HG03571 (cell line): ENCODE data around the gene DOK7.

Experiments
- ATAC-seq: cut with Tn5 transposase; IDR thresholded peaks from one replicate; pipeline ENCODE4 v1.9.1; 2021; ENCODE audit not compliant: unreplicated experiment

DOK7 gene

DNA sequence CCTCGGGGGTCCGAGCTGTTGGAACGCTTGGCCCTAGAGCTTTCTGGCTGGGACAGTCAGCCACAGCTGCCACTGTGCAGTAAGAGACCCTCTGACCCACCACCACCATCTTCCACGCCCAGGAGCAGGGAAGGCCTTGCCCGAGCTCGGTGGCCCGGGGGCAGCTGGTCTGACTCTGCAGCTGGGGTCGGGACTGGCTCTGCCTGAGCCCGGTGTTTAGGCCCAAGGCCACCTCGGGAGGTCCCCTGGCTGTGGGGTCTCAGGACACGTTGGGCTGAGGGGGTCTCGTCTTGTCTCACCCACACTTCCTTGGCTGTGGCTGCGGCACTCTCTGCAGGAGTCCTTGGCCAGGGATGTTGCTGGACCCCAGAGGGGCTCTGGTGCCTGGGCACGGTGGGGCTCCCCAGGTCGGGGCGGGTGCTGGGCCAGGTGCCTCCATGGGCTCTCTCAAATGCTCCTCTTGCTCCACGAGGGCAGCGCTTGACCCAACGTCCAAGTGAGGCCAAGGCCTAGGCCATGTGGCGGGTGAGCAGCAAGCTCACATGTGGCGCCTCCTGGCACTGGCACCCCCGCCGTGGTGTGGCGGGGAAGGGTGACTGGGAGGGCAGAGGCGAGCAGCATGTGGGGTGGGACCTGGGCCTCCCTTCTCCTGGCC, 22.9 kb downstream of the DOK7 start:
- ATAC-seq = no peak

- no peak for ATAC-seq
Measured at GRCh38 chr4:3486541-3487540, 23.7 kb downstream of the DOK7 start.

- ATAC-seq = no peak
Measured at GRCh38 chr4:3487861-3488260, 24.8 kb downstream of the DOK7 start.

- no peak for ATAC-seq
Measured at GRCh38 chr4:3488820-3489219, 25.7 kb downstream of the DOK7 start.

DNA sequence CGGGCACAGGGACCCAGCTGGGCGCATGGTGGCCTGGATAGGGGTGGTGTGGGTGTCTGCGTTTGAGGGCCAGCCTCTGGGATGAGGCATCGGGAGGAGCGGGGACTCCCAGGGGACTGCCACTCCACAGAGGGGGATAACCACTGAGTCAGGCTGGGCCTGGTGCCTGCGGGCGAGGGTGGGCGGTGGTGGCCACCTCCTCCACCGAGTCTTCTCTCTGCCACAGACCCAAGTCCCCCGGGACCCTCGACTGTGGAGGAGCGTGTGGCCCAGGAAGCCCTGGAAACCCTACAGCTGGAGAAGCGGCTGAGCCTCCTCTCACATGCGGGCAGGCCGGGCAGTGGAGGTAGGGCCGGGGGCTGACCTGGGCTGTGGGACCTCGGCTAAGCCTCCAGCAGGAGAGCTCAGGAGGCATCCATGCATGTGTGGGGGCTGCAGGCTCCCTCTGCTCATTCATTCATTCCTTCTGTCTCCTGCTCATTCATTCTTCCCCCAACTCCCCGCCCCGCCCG, 26.4 kb downstream of the DOK7 start:
- ATAC-seq = no peak

DNA sequence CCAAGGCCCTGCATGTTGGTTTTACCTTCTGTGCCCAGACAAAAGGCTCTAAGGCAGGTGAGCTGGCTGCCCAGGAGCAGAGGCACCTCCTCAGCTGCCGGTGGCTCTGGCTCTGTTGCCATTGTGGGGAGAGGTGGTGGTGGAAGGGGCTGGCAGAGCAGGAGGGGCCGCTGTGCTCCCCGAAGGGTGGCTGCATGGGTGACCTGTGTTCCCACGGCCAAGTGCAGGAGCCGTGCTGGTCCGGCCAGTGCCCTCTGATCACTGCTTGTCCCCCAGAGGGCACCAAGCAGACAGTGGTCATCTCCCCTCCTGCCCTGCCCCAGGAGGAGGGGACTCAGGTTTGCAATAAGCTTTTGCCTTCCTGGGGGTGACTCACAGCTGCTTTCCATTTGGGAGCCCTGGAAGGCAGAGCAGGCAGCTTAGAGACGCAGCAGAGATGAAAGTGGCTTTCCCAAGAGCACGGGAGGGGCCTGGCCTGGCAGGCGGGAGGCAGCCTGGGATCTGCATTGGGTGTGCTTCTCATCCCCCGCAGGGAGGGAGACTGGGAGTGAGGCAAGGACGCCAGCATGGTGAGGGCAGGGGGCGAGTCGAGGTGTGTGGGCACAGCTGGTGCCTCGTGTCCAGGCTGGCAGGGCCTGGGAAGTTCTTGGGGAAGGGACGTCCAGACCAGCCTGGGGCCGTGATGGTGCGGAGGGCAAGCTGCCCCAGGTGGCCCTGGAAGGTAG, 28.7 kb downstream of the DOK7 start:
- ATAC-seq = no peak

- ATAC-seq = no peak
Measured at GRCh38 chr4:3492741-3493719, 29.9 kb downstream of the DOK7 start.

DNA sequence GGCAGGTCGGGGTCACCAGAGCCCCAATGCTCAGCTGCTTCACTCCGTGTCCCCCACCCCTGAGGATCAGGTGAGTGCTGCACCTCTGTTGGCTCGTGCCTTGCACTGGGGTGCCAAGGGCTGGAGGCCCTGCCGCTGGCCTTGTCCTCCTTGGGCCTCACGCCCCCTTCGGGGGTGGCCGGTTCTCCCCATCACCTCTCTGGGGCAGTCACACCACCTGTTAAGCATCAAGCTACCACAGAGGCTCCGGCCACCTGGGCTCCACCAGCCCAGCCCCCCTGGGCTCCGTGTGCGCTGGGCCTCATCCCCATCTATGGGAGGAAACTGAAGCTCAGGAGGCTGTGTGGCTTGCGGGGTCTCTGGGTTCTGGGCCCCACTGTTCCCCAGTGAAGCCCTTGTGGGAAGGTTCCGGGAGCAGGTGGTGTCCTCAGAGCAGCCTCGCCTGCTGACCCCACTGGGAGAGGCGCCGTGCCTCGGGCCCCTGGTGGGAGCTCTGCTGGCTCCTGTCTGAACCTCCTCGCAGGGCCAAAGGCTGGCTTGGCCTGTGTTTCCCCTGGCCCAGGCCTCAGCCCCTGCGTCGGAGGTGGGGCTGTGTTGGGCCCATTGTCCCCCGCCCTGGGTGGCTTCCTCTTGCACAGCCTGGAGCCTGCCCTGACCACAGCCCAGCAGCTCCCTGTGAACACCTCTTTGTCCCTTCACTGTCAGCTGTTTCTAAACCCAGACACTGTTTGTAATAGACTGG, 30.8 kb downstream of the DOK7 start:
- no peak for ATAC-seq

DNA sequence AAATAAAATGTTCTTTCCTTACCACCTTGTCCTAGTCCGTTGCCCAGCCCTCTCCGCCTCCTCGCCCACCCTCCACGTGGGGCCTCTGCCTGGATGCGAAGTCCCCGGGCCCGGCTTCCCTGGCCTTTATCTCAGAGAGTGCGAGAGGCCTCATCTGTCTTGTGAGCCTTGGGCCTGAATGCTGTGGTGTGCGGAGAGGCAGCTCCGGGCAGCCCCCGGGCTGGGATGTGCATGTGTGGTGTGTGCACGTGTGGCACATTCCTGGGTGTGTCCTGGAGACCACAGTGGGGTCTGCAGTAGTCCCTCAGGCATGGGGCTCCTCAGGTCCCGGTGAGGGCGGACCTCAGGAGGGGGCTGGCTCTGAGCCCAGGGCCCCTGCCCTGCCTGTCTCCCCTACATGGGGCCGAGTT, 31.4 kb downstream of the DOK7 start:
- no peak for ATAC-seq

GRCh38 chr4:3495204-3495975, 32.3 kb downstream of the DOK7 start:
- no peak for ATAC-seq

GRCh38 chr4:3496021-3496420, 32.9 kb downstream of the DOK7 start:
- no peak for ATAC-seq

DNA sequence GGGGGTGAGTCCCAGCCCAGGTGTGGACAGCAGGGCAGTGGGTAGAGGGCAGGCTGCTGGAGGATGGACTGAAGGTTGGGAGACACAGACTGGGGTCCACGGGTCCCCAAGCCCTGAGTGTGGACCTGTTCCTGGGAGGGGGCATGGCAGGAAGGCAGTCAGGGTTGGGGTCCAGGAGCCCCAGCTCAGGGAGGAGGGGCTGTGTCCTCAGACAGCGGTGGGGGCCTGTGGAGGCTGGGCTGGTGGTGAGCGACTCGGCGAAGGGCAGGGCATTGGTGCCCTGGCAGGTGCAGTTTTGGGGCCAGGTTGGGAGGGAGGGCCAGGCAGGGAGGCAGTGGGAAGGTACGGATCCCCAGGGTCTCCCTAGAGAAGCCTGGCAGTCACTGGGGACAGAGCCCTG, 34.0 kb downstream of the DOK7 start:
- ATAC-seq = no peak

DNA sequence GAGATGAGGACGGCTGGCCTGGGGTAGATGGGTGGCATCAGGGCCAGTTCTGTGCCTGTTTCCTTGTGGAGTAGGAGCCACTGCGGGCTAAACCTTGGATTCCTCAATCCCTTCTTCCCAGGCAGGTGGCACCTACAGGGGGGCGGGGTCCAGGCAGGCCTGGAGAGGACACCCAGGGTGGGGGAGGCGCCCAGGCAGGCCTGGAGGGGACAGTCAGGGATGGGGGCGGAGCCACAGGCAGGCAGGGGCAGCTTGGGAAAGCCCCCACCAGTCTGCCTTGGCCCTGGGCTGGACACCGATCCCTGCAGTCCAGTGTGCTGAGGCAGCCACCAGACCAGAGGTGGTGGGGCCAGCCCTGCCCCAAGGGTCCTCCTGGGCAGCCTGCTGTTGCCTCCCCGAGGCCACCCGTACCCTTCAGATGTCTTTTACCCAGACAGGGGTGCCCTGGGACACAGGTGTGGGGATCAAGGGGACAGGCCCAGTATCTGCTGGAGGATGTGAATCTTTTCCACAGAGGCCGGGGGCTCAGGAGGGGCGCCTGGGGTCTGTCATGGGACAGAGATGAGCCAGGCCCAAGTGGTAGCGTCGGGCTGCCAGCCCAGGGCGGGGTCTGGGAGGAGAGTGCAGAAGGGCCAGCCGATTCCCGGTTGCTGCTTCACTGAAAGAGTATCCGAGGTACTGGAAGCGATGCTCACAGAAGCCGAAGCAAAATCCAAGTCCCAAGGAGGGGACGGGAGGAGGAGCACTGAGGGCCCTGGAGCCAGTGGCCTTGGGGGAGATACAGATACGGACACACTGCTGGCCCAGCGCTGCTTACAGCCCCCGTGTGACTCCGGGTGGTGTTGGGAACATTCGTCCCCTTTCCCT, 34.6 kb downstream of the DOK7 start:
- no peak for ATAC-seq

DNA sequence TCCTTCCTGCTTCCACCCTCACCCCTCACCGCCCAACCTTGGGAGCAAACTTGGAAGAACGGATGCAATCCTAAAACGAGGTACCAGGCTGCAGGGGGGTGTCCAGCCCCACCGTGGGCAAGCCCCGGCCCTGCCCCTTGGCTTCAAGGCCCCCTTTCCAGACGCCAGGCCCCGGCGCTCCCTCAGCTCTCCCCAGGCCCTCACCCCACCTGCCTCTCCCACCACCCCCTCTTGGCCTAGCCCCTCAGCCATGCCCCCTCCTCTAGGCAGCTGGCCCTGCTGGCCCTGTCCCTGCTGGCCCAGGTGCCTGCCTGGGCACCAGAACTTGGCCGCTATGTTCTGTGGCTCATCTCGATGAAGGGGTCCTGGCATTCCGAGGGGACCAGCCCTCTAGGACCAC, 35.3 kb downstream of the DOK7 start:
- ATAC-seq = no peak

- no peak for ATAC-seq
Measured at GRCh38 chr4:3498901-3499510, 35.9 kb downstream of the DOK7 start.

- no peak for ATAC-seq
Measured at GRCh38 chr4:3499710-3500109, 36.6 kb downstream of the DOK7 start.

DNA sequence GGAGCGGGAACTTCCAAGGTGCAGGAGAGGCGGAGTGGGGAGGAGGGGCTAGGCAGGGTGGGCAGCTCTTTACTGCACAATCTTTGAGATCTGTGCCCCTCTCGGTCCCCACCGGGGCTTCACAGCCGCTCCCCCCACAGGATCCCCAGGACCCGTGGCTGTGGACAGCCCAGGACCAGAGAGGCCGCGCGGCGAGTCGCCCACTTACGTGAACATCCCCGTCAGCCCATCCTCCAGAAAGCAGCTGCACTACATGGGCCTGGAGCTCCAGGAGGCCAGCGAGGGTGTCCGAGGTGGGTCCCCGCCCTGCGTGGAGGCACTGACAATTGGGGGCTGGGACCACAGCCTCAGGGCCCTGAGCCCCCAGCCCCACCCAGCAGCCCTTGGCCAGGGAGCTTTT, 37.0 kb downstream of the DOK7 start:
- ATAC-seq = no peak
